ENCODE data around the gene LBHD1.
"Not testable (repeated sequence)": the region's sequence is repeated elsewhere in the genome, so short reads cannot be mapped to it uniquely, and the experiment has no call there.

LBHD1 gene

DNA sequence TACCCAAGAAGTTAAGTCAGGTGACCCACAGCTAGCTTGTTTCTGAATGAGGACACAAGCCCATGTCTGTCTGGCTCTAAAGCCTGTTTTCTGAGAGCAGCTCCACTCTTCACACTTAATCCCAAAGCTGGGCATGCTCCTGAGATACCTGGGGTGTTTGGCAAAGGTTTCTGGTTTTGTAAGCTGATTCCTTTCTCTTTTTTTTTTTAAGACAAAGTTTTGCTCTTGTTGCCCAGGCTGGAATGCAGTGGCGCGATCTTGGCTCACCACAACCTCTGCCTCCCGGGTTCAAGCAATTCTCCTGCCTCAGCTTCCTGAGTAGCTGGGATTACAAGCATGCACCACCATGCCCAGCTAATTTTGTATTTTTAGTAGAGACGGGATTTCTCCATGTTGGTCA lies 21.6 kb upstream of the LBHD1 start:
- DNase-seq: not testable (repeated sequence)

DNA sequence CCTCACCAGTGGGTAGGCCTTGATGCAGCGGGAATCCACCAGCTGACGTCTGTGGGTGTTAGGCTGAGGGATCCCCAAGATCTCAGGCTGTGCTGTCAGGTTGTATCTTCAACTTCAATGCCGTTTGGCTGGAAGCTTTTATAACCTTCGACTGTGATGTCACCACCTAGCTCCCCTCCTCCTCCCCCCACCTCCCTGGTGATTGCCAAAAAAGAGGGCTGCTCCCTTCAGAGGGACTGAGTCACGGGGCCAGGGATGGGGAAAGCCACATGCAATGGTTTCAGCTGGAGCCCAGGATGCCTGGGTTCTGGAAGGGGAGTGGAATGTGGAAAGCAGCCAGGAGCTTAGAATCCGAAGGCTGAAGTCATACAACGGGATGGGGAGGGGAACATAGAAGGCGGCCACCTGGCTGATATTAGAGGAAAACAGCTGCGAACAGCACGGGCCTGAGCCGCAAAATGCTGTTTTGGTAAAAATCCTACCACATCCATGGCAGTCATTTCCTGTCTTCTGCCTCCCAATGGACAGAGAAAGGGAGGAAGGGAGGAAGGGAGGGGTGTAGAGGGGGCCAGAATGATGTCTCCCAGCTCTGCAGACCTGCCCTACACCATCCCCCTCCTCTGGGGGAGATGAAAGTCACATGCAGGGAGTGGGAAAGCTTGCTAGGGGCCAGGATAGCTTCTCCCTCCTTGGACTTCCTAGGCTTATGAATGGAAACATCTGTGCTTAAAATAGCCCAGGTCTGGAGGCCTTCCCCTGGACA lies 17.5 kb upstream of the LBHD1 start, which contains the start of gene LRRN4CL:
LRRN4CL (minus strand) TSS at position 110 of the 763 bp plus-strand sequence. CDS start 1,022 bp downstream, outside the sequence.
- DNase-seq: no peak

DNA sequence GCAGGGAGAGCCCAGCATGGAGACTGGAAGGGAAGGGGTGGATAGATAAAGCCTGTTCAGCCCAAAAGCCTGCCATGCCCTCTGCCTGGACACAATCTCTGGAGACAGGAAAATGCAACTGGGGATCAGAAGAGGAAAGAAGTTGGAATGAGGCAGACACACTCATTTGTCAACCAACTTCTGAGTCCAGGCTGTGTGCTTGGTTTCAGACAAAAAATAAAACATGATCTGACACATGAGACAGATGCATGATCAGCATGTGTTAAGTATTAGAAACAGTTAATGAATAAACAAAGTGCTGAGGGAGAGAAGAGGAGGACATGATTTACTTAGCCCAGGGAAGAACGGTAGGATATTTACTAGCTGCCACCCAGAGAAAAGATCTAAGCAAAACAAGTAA lies 16.4 kb upstream of the LBHD1 start:
- DNase-seq: no peak

DNA sequence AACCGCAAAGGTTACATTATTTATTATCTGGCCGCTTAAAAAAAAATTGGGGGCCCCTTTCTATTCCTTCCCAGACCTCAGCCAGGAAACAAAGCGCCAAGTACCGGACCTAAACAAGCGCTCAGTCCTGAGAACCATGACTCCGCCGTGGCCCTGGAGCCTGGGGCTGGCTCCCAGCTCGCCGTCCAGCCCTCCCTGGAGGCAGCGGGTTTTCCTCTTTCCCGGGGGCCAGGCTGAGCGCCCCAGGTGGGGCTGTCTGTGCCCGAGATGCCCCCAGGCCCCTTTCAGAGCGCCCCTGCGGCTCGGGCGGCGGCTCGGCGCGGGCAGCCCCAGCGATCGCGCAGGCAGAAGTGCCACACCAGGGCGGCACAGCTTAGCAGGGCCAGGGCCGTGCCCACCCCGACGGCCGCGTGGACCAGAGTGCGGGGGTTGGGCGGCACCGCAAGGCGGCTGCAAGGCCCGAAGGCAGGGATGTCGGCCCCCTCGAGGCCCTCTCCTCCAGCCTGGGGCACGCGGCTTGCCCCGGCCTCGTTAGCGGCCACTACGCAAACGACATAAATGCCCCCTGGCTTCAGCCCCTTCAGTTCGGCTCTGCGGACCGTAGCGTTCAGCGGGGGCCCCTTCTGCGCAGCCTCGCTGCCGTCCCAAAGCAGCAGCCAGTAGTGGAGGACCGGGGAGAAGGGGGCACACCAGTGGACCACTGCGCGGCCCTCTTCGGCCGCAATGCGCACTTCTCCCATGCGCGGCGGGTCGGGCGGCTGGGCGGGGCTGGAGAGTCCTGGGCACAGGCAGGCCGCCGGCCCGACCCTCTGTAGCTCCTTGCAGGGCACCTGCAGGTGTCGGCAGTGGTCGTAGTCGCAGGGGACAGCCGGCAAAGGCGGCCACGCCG lies 15.7 kb upstream of the LBHD1 start:
- no peak for DNase-seq

DNA sequence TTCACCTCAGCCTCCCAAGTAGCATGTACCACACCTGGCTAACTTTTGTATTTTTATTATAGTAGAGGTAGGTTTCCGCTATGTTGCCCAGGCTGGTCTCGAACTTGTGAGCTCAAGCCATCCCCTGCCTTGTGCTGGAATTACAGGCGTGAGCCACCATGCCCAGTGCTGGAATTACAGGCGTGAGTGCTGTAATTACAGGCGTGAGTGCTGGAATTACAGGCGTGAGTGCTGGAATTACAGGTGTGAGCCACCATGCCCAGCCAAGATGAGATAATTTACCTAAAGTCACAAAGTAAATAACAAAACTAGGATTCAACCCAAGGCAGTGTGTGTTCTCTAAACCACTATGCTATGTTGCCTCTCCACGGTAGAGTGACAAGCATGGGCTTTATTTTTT lies 10.5 kb upstream of the LBHD1 start:
- no peak for DNase-seq

DNA sequence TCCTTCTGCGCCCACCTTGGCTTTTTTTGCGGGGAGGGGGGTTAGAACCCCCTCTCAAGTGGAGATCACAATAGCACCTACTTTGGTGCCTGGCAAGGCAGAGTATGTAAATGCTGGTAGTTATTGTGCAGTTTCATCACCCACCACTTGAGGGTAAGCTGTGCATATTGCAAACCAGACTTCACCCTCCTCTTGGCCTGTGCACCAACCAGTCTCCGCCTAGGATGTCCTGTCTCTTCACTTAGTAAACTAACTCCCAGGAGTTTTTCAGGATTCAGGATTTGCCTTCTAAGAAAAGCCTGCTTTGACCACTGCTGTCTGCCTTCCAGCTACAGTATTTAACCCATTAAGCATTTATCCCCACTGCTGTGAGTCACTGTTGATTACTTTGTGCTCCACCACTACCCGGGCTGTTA lies 8.8 kb upstream of the LBHD1 start:
- no peak for DNase-seq

DNA sequence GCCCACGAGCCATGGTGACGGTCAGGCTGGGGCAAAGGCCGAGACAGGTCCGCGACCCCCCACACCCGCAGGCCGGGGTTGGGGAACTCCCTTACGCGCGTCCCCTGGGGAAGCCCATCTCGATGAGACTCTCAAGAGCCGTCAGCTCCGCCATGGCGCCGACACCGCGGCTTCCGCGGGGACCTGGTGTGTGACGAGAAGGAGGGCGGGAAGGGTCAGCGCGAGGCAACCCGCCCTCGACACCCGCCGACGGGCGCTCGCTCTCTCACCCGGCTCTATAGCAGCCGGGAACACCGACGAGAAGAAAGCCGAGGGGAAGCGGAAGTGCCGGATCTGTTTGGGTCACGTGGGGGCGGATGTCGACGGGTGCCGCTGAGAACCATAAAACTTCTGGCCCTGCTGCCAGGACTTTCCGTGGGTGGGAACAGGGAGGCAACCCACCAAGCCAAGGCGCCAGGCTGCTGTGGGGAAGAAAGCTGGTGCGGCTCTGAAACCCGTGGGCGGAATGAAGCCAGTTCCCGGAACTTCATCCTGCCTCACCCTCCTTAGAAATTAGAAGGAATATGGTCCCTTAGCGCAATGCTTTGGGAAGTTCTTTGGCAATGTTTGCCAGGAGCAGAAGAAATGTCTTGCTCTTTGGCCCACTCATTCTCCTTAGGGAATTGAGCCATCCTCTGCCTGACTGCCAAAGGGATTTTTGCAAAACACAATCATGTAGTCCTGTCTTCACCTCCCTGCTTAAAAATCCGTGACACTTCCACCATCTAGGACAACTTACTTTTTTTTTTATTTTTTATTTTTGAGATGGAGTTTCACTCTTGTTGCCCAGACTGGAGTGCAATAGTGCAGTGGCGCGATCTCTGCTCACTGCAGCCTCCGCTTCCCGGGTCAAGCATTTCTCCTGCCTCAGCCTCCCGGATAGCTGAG lies 7.0 kb upstream of the LBHD1 start, which contains the start of gene UBXN1:
UBXN1 (minus strand) TSS at position 304 of the 927 bp plus-strand sequence; CDS start at position 154, 150 bp downstream.
- peak; percentile 74 for DNase-seq

DNA sequence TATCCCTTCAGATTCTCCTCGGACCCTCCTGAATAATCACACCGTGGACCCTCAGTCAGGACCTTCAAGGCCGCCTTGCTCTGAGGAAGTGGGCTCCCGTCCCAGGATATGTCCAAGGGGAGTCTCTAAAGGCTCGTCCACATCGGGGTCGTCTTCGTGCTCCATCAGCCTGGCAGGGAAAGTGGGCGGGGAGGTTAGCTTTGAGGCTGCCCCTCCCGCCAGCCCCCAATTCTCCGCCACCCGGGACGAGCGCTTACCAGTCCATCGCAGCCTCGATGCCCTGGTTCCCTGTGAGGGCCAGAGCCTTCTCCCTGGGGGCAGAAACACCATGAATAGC lies 6.3 kb upstream of the LBHD1 start:
- DNase-seq: no peak

DNA sequence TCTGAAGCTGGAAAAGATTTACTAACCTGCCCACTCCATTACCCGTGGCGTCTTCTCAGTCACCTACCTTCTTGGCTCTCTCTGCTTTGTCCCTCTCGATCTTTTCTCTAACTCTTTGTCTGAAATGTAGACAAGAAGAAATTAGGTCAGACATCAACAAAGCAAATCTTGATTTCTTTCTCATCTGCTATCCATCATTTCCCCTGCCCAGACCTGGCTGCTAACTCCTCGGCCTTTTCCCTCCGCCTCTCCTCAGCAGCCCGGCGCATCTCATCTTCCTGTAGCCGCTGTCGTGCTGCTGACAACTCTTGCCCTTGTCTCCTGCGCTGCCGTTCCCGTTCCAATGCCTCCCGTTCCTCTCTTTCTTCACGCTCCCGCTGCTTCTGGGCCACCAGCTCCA lies 5.6 kb upstream of the LBHD1 start:
- no peak for DNase-seq

DNA sequence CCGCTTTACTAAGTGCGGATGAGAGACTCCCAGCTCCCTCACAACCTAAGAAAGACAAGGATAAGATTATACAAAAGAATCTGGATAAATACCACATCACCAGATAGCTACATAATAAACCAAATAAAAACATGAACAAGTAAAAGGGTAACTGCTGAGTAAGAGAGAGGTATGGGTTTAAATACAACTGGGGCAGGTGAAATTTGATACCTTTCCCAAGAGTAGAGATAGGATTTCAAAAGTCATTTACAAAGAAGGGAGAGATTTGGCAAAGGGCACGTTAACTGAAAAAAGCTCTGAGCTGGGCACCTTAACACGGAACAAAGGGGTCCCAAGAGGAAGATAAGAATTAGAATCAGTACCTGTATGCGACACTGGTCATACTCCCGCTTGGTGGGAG lies 5.1 kb upstream of the LBHD1 start:
- DNase-seq: no peak

DNA sequence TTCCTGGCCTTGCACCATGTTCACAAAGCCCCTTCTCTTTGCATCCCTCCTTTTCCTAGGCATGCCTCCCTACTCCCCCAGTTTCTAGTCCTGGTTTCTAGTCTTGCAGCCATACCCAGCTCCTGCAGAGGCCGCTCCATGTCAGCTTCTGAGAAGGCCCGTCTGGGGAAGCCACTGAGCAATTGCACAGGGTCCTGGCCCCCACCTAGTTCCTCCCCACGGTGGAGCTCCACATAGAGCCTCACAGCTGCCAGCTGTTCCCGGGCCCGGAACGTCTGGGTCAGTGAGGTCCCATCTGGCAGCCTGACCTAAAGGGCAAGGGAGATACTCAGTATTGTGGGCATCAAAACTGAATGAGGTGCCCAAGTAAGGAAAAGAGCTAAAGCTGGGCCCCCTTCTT lies 4.6 kb upstream of the LBHD1 start:
- no peak for DNase-seq

DNA sequence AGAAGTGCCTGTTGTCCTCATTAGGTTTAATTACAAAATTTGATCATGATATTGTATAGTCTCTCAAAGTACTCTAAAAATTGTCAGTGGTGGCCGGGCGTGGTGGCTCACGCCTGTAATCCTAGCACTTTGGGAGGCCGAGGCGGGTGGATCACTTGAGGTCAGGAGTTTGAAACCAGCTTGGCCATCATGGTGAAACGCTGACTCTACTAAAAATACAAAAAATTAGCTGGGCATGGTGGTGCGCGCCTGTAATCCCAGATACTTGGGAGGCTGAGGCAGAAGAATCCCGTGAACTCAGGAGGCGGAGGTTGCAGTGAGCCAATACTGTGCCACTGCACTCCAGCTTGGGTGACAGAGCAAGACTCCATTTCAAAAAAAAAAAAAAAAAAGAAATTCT lies 3.3 kb upstream of the LBHD1 start:
- DNase-seq: not testable (repeated sequence)

DNA sequence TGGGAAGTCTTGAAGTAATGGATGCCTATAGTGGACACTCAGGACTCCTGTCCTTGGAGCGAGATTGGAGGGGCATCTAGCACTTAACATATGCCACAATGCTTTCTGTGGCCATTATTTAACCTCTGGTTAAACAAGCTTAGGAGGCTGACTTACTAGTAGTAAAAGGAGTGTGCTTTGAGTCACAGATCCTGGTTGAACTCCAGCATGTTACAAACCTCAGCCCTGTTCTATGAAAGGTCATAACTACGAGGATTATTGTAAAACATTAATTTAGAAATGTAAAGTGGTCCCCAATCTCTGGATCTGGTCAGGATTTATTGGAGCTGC lies 1.1 kb upstream of the LBHD1 start:
- no peak for DNase-seq

DNA sequence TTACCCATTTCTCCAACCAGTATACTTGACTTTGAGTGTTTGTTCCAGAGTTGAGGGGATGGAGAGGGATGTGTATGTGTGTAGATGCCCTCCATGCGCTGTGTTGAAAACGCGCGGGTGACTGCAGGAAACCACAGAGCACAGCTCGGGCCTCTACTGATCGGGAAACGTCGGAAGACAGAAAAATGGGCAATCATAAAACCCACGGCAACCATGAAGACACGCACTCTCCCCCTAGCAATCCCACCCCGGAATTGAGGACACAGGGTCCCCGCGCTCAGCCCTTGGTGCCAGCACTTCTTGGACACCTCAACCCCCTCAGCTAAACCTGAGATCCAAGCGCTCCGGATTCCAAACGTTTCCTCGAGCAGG lies 845 bp downstream of the LBHD1 start:
- no peak for DNase-seq

DNA sequence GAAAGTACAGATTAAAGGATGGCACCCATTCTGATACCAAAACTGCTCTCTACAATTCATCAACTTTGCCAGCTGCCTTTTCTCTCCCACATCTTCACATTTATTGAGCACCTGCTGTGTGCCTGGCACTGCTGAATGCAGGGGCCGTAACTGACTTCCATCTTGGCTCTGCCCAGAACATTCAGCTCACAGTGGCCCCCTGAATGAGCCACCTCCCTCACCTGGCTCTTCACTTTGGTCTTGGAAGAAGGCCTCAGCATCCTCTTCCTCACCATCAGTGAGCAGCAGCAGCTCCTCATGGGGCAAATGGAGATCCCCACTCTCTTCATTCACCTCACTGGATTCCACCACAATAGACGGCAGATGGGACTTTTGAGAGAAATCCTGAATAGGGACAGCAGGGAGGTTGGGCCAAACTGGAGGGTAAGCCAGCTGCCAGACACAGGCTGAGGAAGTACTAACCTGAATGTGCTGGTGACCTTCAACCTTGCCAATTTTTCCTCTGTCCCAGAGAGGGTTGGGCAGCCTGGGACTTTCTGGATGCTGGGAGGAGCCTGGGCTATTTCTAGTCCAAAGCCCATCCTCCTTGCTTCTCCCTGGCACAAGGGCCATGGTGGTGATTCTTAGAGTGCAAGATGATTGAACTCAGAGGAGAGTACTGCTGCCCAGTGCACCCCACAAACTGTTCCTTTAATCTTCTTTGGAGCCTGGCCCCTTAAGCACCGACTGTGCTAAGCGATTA lies 2.5 kb downstream of the LBHD1 start:
- DNase-seq: no peak

DNA sequence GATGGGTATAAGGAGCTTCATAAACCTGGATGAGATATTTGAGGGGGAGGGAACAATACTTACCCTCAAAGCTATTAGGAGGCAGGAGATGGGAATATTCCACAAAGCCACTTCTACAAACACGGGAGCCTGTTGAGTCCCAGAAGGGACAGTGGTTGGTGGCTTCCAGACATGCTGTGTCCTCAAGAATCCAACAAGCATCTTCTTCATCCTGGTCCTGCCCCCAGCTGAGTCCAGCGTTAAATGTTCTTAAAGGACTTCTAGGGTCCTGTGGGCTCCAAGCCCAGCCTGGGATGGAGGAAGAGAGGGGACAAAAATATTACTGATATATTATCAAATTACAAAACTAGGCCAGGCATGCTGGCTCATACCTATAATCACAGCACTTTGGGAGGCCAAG lies 4.6 kb downstream of the LBHD1 start:
- DNase-seq: no peak

DNA sequence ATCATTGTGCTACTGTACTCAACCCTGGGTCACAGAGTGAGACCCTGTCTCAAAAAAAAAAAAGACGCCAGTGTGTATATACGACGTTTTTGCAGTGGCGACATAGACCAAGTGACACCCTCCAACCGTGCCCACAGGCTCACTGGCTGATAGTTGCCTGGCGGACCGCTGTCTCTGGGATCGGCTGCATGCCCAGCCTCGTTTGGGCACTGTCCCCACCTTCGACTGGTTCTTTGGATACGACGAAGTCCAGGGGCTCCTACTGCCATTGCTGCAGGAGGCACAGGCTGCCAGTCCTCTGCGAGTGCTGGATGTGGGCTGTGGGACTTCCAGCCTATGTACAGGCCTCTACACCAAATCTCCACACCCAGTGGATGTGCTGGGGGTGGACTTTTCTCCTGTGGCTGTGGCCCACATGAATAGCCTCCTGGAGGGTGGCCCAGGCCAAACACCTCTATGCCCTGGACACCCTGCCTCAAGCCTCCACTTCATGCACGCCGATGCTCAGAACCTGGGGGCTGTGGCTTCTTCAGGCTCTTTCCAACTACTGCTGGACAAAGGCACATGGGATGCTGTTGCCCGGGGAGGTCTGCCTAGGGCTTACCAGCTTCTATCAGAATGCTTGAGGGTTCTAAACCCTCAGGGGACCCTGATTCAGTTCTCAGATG lies 5.7 kb downstream of the LBHD1 start:
- no peak for DNase-seq

DNA sequence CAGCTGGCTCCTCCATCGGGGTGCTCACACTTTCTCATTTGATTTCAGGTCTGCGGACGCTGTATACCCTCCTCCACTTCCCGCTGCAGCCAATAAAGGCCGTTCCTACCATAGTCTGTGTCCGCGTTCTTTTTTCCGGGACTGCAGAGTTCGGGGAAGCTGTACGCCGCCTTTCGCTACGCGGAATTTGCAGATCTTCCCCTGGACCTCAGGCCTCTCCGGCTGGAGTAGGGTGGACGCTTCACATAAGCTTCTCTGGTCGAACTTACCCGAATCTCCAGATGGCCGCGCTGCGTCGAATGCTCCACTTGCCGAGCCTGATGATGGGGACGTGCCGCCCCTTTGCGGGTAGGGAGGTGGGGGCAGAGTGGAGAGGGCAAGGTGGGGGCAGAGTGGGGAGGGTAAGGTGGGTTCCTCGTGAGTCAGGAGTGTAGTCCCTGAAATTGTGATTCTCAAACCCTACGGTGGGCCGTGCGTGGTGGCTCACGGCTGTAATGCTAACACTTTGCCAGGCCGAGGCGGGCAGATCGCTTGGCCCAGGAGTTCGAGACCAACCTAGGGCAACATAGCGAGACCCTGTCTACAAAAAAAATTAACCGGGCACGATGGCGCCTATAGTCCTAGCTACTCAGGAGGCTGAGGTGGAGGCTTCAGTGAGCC lies 6.3 kb downstream of the LBHD1 start:
- DNase-seq: peak; percentile 38

DNA sequence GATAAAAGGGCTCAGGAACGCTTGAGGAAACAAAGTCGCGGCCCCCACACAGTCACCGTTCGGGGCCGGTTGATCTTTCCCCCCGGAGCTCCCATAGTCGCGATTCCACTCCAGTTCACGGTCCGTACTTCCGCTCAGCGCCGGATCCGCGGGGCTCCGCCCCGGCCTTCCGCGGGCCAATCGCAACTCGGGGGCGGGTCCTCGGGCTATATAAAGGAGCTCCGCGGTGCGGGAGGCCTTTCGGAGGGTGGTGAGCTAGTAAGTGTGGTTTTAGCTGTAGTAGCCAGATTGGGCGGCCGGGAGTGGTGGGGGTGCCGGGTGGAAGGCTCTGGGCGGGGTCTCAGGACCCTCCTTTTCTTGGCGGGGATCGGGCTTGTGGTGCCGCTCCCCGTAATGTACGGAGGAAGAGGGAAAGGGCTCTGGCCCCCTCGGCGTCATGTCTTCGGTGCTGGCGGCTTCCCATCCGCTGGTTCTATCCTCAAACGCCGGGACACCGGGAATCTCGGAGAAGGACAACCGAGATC lies 6.9 kb downstream of the LBHD1 start, which contains the start of the genes C11orf98 and CSKMT:
C11orf98 (minus strand) TSS at position 136 of the 524 bp plus-strand sequence; CDS start at position 95, 41 bp downstream.
CSKMT (plus strand) TSS at position 238 of the 524 bp plus-strand sequence. CDS start 568 bp downstream, outside the sequence.
- DNase-seq: peak; percentile 85

DNA sequence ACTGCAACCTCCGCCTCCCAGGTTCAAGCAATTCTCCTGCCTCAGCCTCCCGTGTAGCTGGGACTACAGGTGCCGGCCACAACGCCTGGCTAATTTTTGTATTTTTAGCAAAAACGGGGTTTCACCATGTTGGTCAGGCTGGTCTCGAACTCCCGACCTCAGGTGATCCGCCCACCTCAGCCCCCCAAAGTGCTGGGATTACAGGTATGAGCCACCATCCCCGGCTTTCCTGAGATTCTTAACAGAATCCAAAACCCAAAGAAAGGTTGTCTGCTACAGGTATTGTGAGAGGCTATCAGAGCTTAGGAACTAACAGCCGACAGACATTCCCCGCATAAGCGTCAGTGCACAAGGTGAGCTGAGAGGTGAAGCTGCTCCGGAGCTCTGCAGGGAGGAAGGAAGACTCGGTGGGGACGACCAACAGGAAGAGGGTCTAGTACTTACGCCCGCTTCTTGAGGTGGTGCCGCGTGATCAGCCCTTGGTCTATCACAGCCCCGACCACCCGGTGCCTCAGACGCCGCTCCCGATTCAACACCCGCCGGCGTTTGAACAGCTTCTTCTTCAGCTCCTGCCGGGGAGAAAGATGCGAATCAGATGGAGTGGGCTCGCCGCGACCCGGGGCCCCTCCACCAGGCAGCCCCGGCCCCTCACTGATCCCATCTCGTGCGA lies 7.5 kb downstream of the LBHD1 start:
- peak; percentile 49 for DNase-seq

Data from activated gamma-delta T cell (primary cell).